ENCODE results near the gene PTS.
"Not testable (repeated sequence)": the region's sequence is repeated elsewhere in the genome, so short reads cannot be mapped to it uniquely, and the experiment has no call there.

PTS gene

DNA sequence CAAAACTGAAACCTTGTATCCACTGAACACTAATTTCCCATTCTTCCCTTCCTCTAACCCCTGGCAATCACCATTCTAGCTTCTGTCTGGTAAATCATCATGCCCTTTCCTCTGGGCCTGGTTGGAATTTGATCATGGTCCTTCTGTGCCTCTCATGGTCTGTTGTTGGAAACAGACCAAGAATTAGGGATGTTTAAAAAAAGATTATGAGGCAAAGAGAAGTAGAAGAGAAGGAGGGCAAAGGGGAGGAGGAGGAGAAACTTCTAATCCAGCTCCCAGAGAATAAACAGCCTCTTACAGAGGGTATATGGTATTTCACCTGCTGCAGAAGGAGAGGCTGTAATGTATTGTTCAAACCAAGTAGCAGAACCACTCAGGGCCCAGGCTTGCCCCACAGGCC is 40.3 kb upstream of the PTS start:
- Histone ChIP-seq H3K4me1 (no peaks in the 10 kb centered on the region), H3K27me3 (no peaks in the 10 kb centered on the region), H3K4me3 (ENCODE audit: low read depth, low read length) (no peak overlapping the region), H3K36me3 (no peaks in the 10 kb centered on the region), H3K9me3 (no peaks in the 10 kb centered on the region)
- TF ChIP-seq, protein P1, sequence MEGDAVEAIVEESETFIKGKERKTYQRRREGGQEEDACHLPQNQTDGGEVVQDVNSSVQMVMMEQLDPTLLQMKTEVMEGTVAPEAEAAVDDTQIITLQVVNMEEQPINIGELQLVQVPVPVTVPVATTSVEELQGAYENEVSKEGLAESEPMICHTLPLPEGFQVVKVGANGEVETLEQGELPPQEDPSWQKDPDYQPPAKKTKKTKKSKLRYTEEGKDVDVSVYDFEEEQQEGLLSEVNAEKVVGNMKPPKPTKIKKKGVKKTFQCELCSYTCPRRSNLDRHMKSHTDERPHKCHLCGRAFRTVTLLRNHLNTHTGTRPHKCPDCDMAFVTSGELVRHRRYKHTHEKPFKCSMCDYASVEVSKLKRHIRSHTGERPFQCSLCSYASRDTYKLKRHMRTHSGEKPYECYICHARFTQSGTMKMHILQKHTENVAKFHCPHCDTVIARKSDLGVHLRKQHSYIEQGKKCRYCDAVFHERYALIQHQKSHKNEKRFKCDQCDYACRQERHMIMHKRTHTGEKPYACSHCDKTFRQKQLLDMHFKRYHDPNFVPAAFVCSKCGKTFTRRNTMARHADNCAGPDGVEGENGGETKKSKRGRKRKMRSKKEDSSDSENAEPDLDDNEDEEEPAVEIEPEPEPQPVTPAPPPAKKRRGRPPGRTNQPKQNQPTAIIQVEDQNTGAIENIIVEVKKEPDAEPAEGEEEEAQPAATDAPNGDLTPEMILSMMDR (IDR thresholded peaks at IDR 0.05; ENCODE audit: low read depth, low read length): no peak
- no peak for DNase-seq

DNA sequence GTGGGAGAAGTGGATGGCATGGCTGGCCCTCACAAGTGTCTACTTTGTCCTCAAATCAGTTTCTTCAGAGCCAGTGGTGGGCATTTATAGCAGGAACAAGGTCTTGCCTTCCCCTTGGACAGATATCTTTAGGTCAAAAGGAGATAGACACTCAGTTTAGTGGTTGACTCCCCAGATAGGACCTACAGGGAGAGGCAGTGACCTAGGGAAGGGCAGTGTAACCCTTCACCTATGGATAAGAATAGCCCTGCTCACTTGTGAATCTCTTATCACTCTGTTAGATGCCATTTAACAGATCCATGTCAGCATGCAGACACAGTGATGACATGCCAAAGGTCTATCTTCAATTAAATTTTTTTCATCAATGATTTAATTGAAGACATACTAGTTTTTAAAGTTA is 39.9 kb upstream of the PTS start:
- TF ChIP-seq, protein P1 (IDR thresholded peaks at IDR 0.05; ENCODE audit: low read depth, low read length): no peak
- Histone ChIP-seq H3K4me3 (ENCODE audit: low read depth, low read length) (no peak overlapping the region), H3K36me3 (no peaks in the 10 kb centered on the region), H3K27me3 (no peaks in the 10 kb centered on the region), H3K9me3 (no peaks in the 10 kb centered on the region), H3K4me1 (no peaks in the 10 kb centered on the region)
- DNase-seq: no peak

DNA sequence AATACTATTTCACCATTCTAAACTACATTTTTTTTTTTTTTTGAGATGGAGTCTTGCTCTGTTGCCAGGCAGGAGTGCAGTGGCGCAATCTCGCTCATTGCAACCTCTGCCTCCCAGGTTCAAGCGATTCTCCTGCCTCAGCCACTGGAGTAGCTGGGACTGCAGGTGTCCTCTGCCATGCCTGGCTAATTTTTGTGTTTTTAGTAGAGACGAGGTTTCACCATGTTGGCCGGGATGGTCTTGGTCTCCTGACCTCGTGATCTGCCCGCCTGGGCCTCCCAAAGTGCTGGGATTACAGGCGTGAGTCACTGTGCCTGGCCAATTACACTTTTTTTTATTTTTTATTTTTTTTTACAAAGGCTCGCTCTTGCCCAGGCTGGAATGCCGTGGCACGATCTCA is 31.1 kb upstream of the PTS start:
- not testable (repeated sequence) for DNase-seq; H3K4me3 ChIP-seq (ENCODE audit: low read depth, low read length); H3K4me1 ChIP-seq; H3K9me3 ChIP-seq; H3K27me3 ChIP-seq; H3K36me3 ChIP-seq

DNA sequence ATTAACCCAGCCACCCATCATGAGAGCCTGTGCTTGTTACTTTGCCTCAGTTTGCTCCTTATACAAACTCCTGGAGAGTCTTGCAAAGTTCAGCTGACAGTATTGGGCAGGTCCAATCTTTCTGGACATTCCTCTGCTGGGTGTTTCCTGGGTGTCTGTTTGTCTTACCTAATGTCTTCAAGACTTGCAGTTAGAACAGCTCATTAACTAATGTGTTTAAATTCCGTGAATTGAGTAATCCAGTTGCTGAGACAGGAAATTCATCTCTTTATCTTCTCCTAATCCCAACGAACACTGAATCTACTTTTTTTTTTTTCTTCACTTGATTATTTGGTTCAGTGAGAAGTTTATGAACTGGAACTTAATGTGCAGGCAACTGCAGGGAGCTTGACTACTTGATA is 30.3 kb upstream of the PTS start:
- TF ChIP-seq, protein P1 (IDR thresholded peaks at IDR 0.05; ENCODE audit: low read depth, low read length): no peak

DNA sequence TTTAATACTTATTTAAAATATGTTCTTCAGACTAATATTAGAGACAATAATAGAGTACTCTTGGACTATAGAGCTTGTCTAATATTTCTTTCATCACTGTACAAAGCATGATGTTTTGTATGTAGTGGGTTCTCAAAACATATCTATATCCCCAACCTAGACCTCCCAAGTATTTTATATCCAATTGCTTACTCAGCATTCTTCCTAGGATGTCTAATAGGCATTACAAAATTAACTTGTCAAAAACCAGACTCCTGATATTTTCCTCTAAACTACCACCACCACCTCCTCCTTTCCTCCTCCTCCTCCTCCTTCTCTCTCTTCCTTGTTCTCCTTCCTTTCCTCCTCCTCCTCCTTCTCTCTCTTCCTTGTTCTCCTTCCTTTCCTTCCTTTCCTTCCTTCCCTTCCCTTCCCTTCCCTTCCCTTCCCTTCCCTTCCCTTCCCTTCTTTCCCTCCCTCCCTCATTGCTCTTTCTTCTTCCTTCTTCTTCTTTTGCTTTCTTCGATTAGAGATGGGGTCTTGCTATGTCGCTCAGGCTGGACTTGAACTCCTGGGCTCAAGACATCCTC is 29.6 kb upstream of the PTS start:
- H3K36me3 ChIP-seq: no peaks in the 10 kb centered on the region
- H3K4me3 ChIP-seq (ENCODE audit: low read depth, low read length): no peak overlapping the region
- TF ChIP-seq, protein P1 (IDR thresholded peaks at IDR 0.05; ENCODE audit: low read depth, low read length): no peak
- DNase-seq: no peak
- H3K27me3 ChIP-seq: 0 out of 2 replicates have a peak, but pooled peaks cover 3% of the 10 kb centered on the region
- no peaks in the 10 kb centered on the region; the same call in 1 of the 2 replicates for H3K9me3 ChIP-seq
- no peaks in the 10 kb centered on the region for H3K4me1 ChIP-seq

More for the DNA sequence above, 30.3 kb upstream of the PTS start:
- Histone ChIP-seq H3K4me3 (ENCODE audit: low read depth, low read length) (no peak overlapping the region), H3K4me1 (no peaks in the 10 kb centered on the region), H3K9me3 (no peaks in the 10 kb centered on the region; the same call in 1 of the 2 replicates), H3K36me3 (no peaks in the 10 kb centered on the region), H3K27me3 (0 out of 2 replicates have a peak, but pooled peaks cover 3% of the 10 kb centered on the region)
- DNase-seq: no peak

DNA sequence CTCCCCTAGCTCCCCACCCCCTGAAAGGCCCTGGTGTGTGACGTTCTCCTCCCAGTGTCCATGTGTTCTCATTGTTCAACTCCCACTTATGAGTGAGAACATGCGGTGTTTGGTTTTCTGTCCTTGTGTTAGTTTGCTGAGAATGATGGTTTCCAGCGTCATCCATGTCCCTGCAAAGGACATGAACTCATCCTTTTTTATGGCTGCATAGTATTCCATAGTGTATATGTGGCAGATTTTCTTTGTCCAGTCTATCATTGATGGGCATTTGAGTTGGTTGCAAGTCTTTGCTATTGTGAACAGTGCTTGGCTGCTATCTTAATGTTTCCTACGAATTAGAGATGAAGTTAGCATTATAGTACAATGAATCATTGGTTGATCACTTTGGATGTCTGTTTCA is 27.1 kb upstream of the PTS start:
- not testable (repeated sequence) for H3K4me3 ChIP-seq (ENCODE audit: low read depth, low read length); DNase-seq; H3K36me3 ChIP-seq; H3K4me1 ChIP-seq; H3K9me3 ChIP-seq; H3K27me3 ChIP-seq

DNA sequence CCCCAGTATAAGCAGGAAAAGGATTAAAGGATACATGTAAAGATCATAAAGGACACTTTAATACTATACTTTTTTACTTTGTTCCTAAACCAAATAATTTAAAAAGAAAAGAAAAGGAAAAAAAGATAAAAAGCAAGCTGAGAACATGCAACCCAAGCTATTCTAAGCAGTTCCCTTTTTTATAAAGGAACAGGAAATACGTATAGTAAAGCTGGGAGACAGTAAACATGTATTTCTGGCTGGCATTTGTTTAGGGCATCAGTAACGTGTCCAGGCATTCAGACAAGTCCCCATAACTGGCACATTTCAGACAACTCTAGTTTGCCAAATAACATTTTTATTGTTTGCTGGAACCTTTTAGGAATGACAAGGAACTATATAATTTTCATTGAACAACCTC is 26.0 kb upstream of the PTS start:
- H3K27me3 ChIP-seq: 0 out of 2 replicates have a peak, but pooled peaks cover 3% of the 10 kb centered on the region
- no peaks in the 10 kb centered on the region for H3K36me3 ChIP-seq
- DNase-seq: no peak
- H3K9me3 ChIP-seq: no peaks in the 10 kb centered on the region; the same call in 1 of the 2 replicates
- TF ChIP-seq, protein P1 (IDR thresholded peaks at IDR 0.05; ENCODE audit: low read depth, low read length): no peak
- H3K4me1 ChIP-seq: no peaks in the 10 kb centered on the region
- H3K4me3 ChIP-seq (ENCODE audit: low read depth, low read length): no peak overlapping the region

Measured in BE2C (cell line).